Stimulated activated naive CD8-positive, alpha-beta T cell treated with anti-CD3 and anti-CD28 coated beads, Interleukin-15, Interleukin-2, amounts not matched to agents 100 U/mL and 50 U/mL, for 24 hours (primary cell): ENCODE data around the gene MICAL3.
"Not testable (repeated sequence)": the region's sequence is repeated elsewhere in the genome, so short reads cannot be mapped to it uniquely, and the experiment has no call there.

ENCODE experiments used
- ATAC-seq: fragments of 150-1000 bp; cut with Tn5 transposase; one replicate; pipeline ENCODE4 v1.10.0; 2021
- DNase-seq: peaks from one replicate; pipeline ENCODE4 v3.0.0; 2021

The MICAL3 gene

GRCh38 chr22:17779286-17780115, 244.9 kb downstream of the MICAL3 start:
- no peak for ATAC-seq
- DNase-seq = no peak

- ATAC-seq (no peak), DNase-seq (no peak)
These were observed 245.9 kb downstream of the MICAL3 start for GRCh38 chr22:17778412-17778976.

- no peak for ATAC-seq
- no peak for DNase-seq
These were observed 246.7 kb downstream of the MICAL3 start for GRCh38 chr22:17777717-17778044.

- peak; percentile 40 for ATAC-seq
- DNase-seq = peak; percentile 74
These were observed 247.2 kb downstream of the MICAL3 start for GRCh38 chr22:17777005-17777716.

GRCh38 chr22:17775781-17776465, 248.4 kb downstream of the MICAL3 start:
- no peak for ATAC-seq

GRCh38 chr22:17774926-17775685, 249.3 kb downstream of the MICAL3 start:
- DNase-seq = no peak
- no peak for ATAC-seq

More at GRCh38 chr22:17775781-17776465, 248.4 kb downstream of the MICAL3 start:
- no peak for DNase-seq

GRCh38 chr22:17774206-17774925, 250.0 kb downstream of the MICAL3 start, which contains the start of gene BID:
BID (minus strand) TSS chr22:17774469; CDS start chr22:17750116, 24,353 bp downstream.
- ATAC-seq = peak; percentile 7
- peak; percentile 54 for DNase-seq

GRCh38 chr22:17773606-17774205, 250.7 kb downstream of the MICAL3 start:
- peak; percentile 82 for DNase-seq
- ATAC-seq = peak; percentile 66

GRCh38 chr22:17772958-17773605, 251.3 kb downstream of the MICAL3 start:
- DNase-seq (no peak), ATAC-seq (no peak)

GRCh38 chr22:17772249-17772957, 252.0 kb downstream of the MICAL3 start:
- DNase-seq (no peak), ATAC-seq (no peak)

GRCh38 chr22:17770180-17771077, 253.9 kb downstream of the MICAL3 start:
- ATAC-seq (no peak), DNase-seq (no peak)

GRCh38 chr22:17769716-17770082, 254.7 kb downstream of the MICAL3 start:
- DNase-seq = no peak

GRCh38 chr22:17769013-17769715, 255.2 kb downstream of the MICAL3 start:
- DNase-seq = no peak
- ATAC-seq = no peak

More at GRCh38 chr22:17769716-17770082, 254.7 kb downstream of the MICAL3 start:
- ATAC-seq = no peak

GRCh38 chr22:17767233-17768065, 256.9 kb downstream of the MICAL3 start:
- peak; percentile 66 for DNase-seq
- peak; percentile 91 for ATAC-seq

- DNase-seq, ATAC-seq: not testable (repeated sequence)
These were observed 259.5 kb downstream of the MICAL3 start for GRCh38 chr22:17764852-17765251.

GRCh38 chr22:17764036-17764435, 260.3 kb downstream of the MICAL3 start:
- no peak for ATAC-seq
- no peak for DNase-seq

GRCh38 chr22:17763442-17763841, 260.9 kb downstream of the MICAL3 start:
- not testable (repeated sequence) for ATAC-seq, DNase-seq
